Right lobe of liver (tissue), 4 donors: ENCODE data around the gene ZCCHC24.

Source experiments
- CTCF ChIP-seq, 4 donors: fragments of 200-600 bp in 3 of 4; fragments of 450-650 bp in 1 of 4; IDR thresholded peaks; one replicate each; pipeline versions ENCODE4 v1.5.1 to v1.8.0; 2016 to 2022; ENCODE audit warnings: antibody characterized with exemption in 4 of 4, mild to moderate bottlenecking in 2 of 4
- POLR2A ChIP-seq: fragments of 450-650 bp; IDR thresholded peaks from one replicate; pipeline ENCODE4 v1.6.1; 2017; ENCODE audit warnings: antibody characterized with exemption, mild to moderate bottlenecking
- donor health status: DM: no; HTN: no; CAD: no.
- donor health status: DM: no; HTN: no; CAD: no.
- donor health status: DM: no; HTN: yes; CAD: no.

- TF ChIP-seq CTCF (IDR thresholded peaks at IDR 0.05) (no peak), POLR2A (no peak)
These were observed 100.8 kb downstream of the ZCCHC24 start for GRCh38 chr10:79344502-79345195.
